Glomerular endothelial cell (primary cell): ENCODE results near the gene RNF215. TPM values are rescaled to one million over a fixed set of nuclear protein-coding genes. Genes with fewer than 3 reads are reported as not detected.

Experiments
- DNase-seq: peaks from one replicate; pipeline ENCODE4 v3.0.0-alpha.2; 2011; ENCODE audit warnings: low read depth, low spot score; ENCODE audit errors: extremely low read depth
- total RNA-seq: library from RNA; depleted of rRNA; stranded (reverse); fragments of >200 nt; gene quantifications from 2 replicates; pipeline ENCODE4 v1.2.3, GENCODE V29; 2015

RNF215 gene
- 18.8 and 26.4 TPM in 2 replicates for total RNA-seq

GRCh38 chr22:30386960-30387827 is at the start of gene RNF215:
Gene RNF215 (minus strand): TSS chr22:30387411. CDS start chr22:30387313, 98 bp downstream.
- no peak for DNase-seq

- DNase-seq = no peak
Measured at GRCh38 chr22:30436196-30436595, 49.0 kb upstream of the RNF215 start.

- no peak for DNase-seq
Measured at GRCh38 chr22:30435674-30436126, 48.5 kb upstream of the RNF215 start.

- DNase-seq = no peak
Measured at GRCh38 chr22:30434843-30435242, 47.6 kb upstream of the RNF215 start.

GRCh38 chr22:30433773-30434172 is 46.6 kb upstream of the RNF215 start:
- DNase-seq = no peak

- no peak for DNase-seq
Measured at GRCh38 chr22:30433227-30433626, 46.0 kb upstream of the RNF215 start.

- no peak for DNase-seq
Measured at GRCh38 chr22:30432520-30432919, 45.3 kb upstream of the RNF215 start.

GRCh38 chr22:30432096-30432495 is 44.9 kb upstream of the RNF215 start:
- DNase-seq = no peak

GRCh38 chr22:30430933-30431332 is 43.7 kb upstream of the RNF215 start:
- no peak for DNase-seq

- no peak for DNase-seq
Measured at GRCh38 chr22:30429887-30430286, 42.7 kb upstream of the RNF215 start.

- DNase-seq = no peak
Measured at GRCh38 chr22:30427871-30428270, 40.7 kb upstream of the RNF215 start.

- DNase-seq = no peak
Measured at GRCh38 chr22:30426388-30427353, 39.5 kb upstream of the RNF215 start.

- no peak for DNase-seq
Measured at GRCh38 chr22:30425616-30426387, 38.6 kb upstream of the RNF215 start, which contains the start of gene MTFP1. Gene MTFP1 (plus strand): TSS chr22:30425768. CDS start chr22:30425880, 112 bp downstream.

- DNase-seq = no peak
Measured at GRCh38 chr22:30425327-30425615, 38.1 kb upstream of the RNF215 start.

- no peak for DNase-seq
Measured at GRCh38 chr22:30424534-30425326, 37.5 kb upstream of the RNF215 start.

GRCh38 chr22:30423959-30424533 is 36.8 kb upstream of the RNF215 start:
- DNase-seq = peak; percentile 99

- no peak for DNase-seq
Measured at GRCh38 chr22:30423301-30423958, 36.2 kb upstream of the RNF215 start.

- no peak for DNase-seq
Measured at GRCh38 chr22:30422481-30423300, 35.5 kb upstream of the RNF215 start.
